ENCODE data around the gene TUBGCP3.

DNA sequence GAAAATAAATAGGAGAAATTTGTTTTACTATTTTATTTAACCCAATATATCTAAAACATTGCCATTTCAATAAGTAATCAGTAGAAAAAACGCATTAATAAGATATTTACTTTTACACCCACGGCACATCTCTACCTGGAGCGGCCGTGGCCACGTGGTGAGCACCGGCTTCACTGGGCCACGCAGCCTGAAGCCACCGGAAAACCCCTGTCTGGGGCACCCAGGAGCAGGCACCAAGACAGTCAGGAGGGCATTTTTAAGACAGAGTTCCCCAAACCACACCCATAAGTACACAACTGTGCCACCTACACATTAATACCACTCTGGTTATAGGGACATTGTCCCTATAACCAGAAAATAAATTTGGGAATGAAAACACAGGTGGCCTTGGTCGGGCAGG, 130.9 kb downstream of the TUBGCP3 start:
- TF ChIP-seq CTCF (IDR thresholded peaks at IDR 0.05) (no peak), POLR2AphosphoS5 (IDR thresholded peaks at IDR 0.05) (no peak), POLR2A (IDR thresholded peaks at IDR 0.05) (no peak)
